Raji (cell line): Measurements from ENCODE around the gene ANAPC13.

Experiments
- POLR2A ChIP-seq: IDR thresholded peaks from 2 replicates; pipeline ENCODE4 v1.6.1; 2011; ENCODE audit warnings: low read depth, low read length, control low read depth; ENCODE audit not compliant: insufficient read depth

The ANAPC13 gene, protein sequence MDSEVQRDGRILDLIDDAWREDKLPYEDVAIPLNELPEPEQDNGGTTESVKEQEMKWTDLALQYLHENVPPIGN

DNA sequence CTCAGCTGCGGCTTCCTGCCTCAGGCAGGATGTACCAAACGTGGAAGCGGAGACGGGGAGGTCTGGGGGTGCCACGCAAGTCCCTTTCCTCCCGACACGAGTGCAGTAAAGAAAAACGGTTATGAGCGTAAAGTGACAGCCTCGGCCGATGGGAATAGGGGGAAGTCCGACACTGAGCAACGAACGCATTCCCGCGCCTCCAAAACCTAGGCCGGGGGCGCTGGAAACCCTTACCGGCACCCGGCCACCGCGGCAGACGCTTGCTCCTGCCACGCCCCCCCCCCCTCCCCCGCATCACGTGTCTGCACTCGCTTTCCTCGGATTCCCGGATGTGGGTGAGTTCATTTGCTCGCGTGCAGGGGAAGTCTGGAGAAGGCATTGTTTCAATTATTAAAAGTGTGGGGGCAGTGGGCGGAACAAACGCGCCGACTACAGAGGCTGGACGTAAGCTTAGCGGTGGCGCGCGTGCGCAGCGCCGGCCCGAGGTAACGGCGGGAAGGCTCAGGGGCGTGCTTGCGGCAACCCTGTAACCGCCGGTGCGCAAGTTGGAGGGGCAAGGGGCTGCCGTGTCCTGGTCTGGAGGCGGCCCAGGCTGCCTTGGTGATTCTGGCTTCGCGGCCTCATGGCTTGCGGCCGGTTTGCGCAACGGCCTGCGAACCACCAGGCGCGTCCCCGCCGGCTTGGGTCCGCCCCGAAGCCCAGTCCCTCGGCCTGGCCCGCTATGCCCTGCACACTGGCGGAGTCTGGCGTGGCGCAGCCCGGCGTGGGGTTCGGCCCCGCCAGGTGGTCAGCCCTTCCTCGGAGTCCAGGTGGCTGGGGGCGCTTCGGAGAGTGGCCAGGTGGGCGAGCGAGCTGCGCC is at the start of gene ANAPC13, which contains the start of gene CEP63:
Gene ANAPC13 (minus strand): TSS at position 268 of the 859 bp plus-strand sequence. CDS start 3,081 bp downstream, outside the sequence.
Gene CEP63 (plus strand): TSS at position 340 of the 859 bp plus-strand sequence. CDS start 9,264 bp downstream, outside the sequence.
- peak; percentile 79 for TF ChIP-seq POLR2A

DNA sequence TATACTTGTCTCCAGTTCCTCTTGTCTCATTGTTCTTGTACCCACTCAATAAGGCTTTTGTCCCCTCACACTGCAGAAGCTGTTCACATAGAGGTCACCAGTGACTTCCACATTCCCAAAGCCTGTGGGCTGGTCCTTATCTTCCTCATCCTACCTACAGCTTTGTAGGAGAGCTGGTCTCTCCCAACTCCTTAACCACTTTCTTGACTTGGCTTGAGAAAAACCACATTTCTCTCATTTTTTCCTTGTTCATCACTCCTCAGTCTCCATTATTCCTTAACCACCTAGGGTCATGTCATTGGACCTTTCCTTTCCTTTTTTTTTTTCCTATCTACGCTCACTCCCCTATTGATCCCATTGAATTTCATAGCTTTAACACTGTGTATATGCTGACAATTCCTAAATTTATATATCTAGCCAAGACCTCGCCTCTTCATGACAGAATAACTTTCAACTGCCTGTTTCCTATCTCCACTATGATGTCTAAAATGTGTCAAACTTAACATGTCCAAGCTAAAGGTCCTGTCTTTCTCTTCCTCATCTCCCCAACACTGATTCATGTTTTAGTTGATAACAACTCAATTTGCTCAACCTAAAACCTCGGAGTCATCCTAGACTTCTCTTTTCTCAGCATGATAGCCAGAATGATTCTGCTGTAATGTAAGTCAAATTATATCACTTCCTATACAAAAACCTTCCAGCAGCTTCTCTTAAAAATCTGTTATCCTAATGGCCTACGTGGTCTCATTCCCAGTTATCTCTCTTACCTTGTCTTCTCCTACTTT is 49.6 kb upstream of the ANAPC13 start:
- no peak for TF ChIP-seq POLR2A

DNA sequence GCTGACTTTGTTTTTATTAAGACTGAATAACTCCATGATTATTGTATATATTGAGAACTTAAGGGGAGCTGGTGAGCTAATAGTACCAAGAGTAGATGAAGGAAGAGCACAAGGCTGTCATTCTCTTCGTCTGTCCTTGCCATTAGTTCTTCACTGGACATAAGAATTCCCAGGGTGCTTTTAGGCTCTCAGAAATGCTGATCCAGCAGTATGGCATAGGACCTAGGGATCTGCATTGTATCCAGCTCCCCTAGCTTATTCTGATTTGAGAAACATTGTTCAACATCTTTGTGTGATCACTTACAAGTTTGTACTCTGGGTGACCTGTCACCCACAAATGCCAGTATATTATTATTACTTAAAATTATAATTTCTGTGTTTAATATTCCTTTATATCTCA is 47.7 kb upstream of the ANAPC13 start:
- no peak for TF ChIP-seq POLR2A

DNA sequence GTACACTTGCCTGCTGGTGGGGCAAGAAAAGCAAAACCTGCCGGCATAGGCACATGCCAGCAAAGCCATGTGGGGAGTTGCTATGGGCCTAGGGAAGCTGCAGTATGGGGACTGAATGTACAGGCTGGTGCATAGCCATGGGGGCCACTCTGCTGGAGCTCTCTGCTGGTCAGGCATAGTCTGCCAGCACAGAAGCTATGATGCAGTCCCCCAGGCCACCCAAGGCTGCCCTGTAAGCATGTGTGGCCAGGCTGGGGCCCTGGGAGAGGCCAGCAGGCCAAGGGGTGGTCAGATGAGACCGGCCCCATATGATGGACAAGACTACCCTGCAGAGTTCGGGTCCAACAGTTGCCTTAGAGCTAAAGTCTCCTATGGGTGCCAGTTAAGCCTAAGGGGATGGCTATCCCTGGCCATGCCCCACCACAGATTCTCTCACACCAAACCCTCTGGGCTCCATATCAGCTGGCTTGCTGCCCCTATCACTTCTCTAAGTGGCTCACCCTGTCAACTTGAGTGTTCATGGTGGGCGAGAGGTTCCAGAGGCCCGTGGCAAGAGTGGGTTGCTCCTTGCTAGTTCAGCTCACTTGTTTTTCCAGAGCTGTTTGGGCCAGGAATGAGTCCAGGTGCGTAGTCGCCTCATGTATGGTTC is 41.9 kb upstream of the ANAPC13 start:
- no peak for TF ChIP-seq POLR2A

DNA sequence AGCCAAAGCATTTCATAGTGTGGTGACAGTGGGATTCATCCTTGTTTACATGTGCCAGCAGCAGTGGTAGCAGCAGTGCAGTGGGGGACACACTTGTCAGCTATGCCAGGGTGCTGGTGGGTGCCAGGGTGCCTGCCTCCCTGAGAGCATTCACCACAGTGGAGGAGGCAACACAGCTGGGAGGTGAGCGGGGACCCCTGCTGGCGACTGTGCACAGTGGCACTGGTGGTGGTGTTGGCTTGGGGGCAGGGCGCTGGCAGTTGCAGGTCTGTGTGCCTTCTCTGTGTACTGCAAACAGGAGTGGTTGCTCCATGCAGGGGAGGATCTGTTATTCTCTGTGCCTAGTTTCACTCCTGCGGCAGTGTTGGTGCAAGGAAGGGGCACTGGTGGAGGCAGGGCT is 41.3 kb upstream of the ANAPC13 start:
- TF ChIP-seq POLR2A, result no peak

DNA sequence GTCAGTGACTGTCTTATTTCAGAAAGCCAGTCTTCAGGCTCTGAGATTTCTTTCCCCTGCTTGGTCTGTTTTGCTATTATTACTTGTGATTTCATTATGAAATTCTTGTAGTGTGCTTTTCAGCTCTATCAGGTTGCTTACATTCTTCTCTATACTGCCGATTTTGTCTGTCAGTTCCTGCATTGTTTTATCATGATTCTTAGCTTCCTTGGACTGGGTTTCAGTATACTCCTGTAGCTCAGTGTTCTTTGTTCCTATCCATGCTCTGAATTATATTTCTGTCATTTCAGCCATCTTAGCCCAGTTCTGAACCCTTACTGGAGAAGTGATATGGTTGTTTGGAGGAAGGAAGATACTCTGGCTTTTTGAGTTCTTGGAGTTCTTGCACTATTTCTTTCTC is 40.5 kb upstream of the ANAPC13 start:
- TF ChIP-seq POLR2A, result no peak

DNA sequence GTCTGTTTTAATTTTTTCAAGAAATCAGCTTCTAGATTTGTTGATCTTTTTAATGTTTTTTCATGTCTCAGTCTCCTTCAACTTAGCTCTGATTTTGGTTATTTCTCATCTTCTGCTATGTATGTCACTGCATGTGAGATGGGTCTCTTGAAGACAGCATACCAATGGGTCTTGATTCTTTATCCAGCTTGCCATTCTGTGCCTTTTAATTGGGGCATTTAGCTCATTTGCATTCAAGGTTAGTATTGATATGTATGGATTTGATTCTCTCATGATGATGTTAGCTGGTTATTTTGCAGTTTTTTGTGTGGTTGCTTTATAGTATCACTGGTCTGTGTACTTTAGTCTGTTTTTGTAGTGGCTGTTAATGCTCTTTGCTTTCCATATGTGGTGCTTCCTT is 39.5 kb upstream of the ANAPC13 start:
- no peak for TF ChIP-seq POLR2A

DNA sequence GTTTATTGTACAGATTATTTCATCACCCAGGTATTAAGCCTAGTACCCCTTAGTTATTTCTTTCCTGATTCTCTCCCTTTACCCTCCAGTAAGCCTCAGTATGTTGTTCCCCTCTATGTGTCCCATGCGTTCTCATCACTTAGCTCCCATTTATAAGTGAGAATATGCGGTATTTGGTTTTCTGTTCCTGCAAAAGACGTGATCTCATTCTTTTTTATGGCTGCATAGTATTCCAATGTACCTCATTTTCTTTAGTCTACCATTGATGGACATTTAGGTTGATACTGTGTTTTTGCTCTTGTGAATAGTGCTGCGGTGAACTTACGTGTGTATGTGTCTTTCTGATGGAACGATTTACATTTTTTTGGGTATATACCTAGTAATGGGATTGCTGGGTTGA is 36.8 kb upstream of the ANAPC13 start:
- no peak for TF ChIP-seq POLR2A

DNA sequence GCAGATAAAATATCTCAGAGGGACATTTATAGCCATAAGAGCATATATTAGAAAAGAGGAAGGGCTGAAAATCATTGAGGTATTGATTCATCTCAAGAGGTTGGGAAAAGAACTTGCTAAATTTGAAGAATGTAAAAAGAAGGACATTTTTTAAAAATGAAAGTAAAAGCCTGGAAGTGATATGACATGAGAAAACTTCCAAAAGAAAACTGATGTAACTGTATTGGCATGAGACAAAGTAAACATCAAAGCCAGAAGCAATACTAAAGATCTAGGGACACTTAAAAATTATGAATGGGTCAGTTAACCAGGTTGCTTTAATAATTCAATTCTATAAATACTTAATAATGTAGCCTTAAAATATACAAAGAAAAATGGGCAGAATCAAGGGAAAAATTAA is 32.0 kb upstream of the ANAPC13 start:
- TF ChIP-seq POLR2A, result no peak

DNA sequence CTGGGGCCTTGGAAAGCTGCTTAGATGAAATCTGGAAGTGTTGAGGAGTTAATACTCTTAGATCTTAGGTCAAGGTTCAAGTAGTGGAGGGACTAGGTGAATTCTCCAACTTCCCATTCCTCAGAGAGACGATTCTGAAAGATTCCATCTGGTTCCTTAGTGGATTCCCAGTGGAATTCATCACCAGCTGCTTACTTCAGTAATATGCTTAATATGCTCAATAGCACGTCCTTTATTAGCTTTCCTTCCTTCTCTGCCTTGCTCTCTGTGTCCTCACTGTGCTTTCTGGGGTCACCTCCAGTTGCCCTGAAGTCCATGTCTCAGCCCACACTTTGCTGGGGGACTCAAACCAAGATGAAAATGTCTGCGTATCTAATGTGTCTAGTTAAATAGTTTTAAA is 31.1 kb upstream of the ANAPC13 start:
- no peak for TF ChIP-seq POLR2A

DNA sequence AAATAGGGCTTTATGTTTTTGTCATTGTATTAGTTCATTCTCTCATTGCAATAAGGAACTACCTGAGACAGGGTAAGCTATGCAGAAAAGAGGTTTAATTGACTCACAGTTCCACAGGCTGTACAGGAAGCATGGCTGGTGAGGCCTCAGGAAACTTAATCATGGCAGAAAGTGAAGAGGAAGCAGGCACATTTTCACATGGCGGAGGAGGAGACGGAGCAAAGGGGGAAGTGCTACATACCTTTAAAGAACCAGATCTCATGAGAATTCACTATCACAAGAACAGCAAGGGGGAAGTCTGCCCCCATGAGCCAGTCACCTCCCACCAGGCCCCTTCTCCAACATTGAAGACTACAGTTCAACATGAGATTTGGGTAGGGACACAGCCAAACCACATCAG is 25.7 kb upstream of the ANAPC13 start:
- TF ChIP-seq POLR2A, result no peak

DNA sequence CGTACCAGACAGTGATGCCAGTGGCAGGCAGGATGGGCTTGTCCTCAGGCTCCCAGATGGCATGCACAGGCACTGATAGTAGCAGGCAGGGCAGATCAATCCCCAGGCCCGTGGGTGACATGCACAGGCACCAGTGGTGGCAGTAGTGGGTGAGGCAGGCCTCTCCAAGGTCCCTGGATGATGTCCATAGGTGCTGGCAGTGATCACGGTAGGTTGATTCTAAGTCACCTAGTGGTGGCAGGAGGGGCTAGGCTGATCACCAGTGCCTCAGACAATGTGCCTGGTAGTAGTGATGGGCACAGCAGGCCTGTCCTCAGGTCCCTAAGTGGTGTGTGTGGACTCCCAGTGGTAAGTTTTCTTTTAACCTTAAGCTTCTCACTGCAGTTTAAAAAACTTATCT is 19.7 kb upstream of the ANAPC13 start:
- TF ChIP-seq POLR2A, result no peak

DNA sequence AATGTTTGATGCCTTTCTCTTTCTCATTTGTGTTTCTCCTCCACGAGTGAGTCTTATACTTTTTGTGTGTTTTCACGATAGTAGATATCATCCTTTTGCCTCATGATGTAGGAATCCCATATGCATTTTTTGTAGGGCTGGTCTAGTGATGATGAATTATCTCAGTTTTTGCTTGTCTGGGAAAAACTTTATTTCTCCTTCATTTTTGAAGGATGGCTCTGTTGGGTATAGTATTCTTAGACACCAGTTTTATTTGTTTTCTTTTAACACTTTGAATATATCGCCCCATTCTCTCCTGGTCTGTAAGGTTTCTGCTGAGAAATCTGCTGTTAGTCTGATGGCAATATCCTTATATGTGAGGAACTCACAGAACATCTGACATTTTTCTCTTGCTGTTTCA is 18.3 kb upstream of the ANAPC13 start:
- no peak for TF ChIP-seq POLR2A

DNA sequence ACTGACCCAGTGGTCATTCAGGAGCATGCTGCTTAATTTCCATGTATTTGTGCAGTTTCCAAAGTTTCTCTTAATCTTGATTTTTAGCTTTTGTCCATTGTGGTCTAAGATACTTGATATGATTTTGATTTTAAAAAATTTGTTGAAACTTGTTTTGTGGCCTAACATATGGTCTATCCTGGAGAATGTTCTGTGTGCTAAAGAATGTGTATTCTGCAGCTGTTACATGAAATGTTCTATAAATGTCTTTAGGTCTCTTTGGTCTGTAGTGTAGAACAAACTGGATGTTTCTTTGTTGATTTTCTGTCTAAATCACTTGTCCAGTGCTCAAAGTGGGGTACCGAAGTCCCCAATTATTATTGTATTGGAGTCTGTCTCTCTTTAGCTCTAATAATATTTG is 17.5 kb upstream of the ANAPC13 start:
- no peak for TF ChIP-seq POLR2A

DNA sequence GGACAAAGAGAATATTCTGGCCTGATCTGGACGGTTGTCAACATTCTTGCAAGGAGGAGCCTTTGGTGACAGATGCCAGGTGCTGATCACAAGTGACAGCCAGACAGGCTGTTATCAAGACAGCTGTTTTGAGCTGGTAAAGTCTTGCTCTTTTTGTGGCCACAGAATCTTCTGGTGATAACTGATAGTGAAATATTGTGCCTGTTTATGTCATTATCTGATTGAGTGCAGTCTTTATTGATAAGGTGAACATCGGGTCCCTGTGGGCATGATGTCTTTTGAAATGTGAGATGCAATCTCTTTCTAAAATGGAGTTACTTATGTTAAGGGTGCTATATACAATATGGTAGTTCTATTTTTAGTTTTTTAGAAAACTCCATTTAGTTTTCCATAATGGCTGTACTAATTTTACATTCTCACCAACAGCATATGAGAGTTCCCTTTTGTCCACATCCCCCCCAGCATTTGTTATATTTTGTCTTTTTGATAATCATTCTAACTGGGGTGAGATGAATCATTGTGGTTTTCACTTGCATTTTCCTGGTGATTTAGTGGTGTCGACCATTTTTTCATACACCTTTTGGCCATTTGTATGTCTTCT is 10.8 kb upstream of the ANAPC13 start:
- TF ChIP-seq POLR2A, result no peak
